Measurements from ENCODE around the gene RPP25L. TPM values are rescaled to one million over a fixed set of nuclear protein-coding genes. Genes with fewer than 3 reads are reported as not detected.

Gene RPP25L
- 21.2 TPM for polyA plus RNA-seq (2013)

- WGBS (ENCODE audit: insufficient coverage), result 0% methylated on average over 70 of the region's 77 CpGs
- POLR2A ChIA-PET, result interaction anchor here (1.1 kb wide), 1 partner anchor 8 kb away, joined by 3 read pairs; the partner anchor contains the start of gene DCTN3
These were observed at the start of gene RPP25L for GRCh38 chr9:34611811-34612787. TSS of gene RPP25L (minus strand) at chr9:34612097. CDS start at chr9:34611296, 801 bp downstream.

GRCh38 chr9:34659592-34660253, 47.8 kb upstream of the RPP25L start:
- H3K27ac ChIP-seq (ENCODE audit: insufficient read depth in 1 of 2, low read depth in 1 of 2, low read length in 2 of 2, poor library complexity in 1 of 2, severe bottlenecking in 2 of 2), result no peak overlapping the region
- 94% methylated on average over 6 of the region's 8 CpGs for WGBS (ENCODE audit: insufficient coverage)
- ChIA-PET CTCF (interaction anchor here (1.5 to 10.6 kb wide), 3 partner anchors 14 to 24 kb away, joined by 6 to 96 read pairs (median 7); partner anchors contain the start of gene GALT), POLR2A (interaction anchor here (1.2 kb wide), 1 partner anchor 1457 kb away, joined by 3 read pairs; no protein-coding TSS in a partner anchor)
- no peaks in the 10 kb centered on the region for H3K9me3 ChIP-seq (ENCODE audit: control extremely low read depth in 1 of 5, control insufficient read depth in 4 of 5, insufficient read depth in 2 of 5, low read depth in 1 of 5, low read length in 4 of 5)
- no peak overlapping the region for H3K4me3 ChIP-seq (ENCODE audit: control insufficient read depth in 1 of 7, extremely low read depth in 1 of 7, insufficient read depth in 4 of 7, low read depth in 2 of 7, low read length in 6 of 7)
- H3K27me3 ChIP-seq (replicated peaks in 2 of 5; ENCODE audit: control insufficient read depth in 4 of 5, insufficient read depth in 5 of 5, low read length in 4 of 5), result peaks cover 0 to under 1% (median 0%) of the 10 kb centered on the region in 5 experiments
- H3K36me3 ChIP-seq (ENCODE audit: control insufficient read depth in 4 of 4, insufficient read depth in 4 of 4, low read length in 3 of 4), result peaks cover 0 to 7% (median 1%) of the 10 kb centered on the region in 4 experiments
- H3K4me1 ChIP-seq (ENCODE audit: control extremely low read depth in 1 of 4, control insufficient read depth in 4 of 4, insufficient read depth in 4 of 4, low read length in 3 of 4), result peaks cover 0 to 4% (median 3%) of the 10 kb centered on the region in 4 experiments
- DNase-seq, result no peak

More at GRCh38 chr9:34611811-34612787, at the start of gene RPP25L:
- H3K27ac ChIP-seq (ENCODE audit: insufficient read depth in 1 of 2, low read depth in 1 of 2, low read length in 2 of 2, poor library complexity in 1 of 2, severe bottlenecking in 2 of 2), result peak within 1 kb of the TSS; percentile 72 to 87
- CTCF ChIA-PET, result interaction anchor here (0.7 to 17.0 kb wide), 6 partner anchors 10 to 22 kb away, joined by 3 to 293 read pairs (median 3); partner anchors contain the start of genes ARID3C and SIGMAR1
- peaks cover 0 to under 1% (median 0%) of the 10 kb centered on the region in 5 experiments for H3K27me3 ChIP-seq (replicated peaks in 2 of 5; ENCODE audit: control insufficient read depth in 4 of 5, insufficient read depth in 5 of 5, low read length in 4 of 5)
- H3K4me1 ChIP-seq (ENCODE audit: control extremely low read depth in 1 of 4, control insufficient read depth in 4 of 4, insufficient read depth in 4 of 4, low read length in 3 of 4), result peaks cover 1 to 26% (median 20%) of the 10 kb centered on the region in 4 experiments
- peaks cover 2 to 36% (median 21%) of the 10 kb centered on the region in 4 experiments for H3K36me3 ChIP-seq (ENCODE audit: control insufficient read depth in 4 of 4, insufficient read depth in 4 of 4, low read length in 3 of 4)
- peak; percentile 76 to 83 (median 79) for DNase-seq
- H3K9me3 ChIP-seq (ENCODE audit: control extremely low read depth in 1 of 5, control insufficient read depth in 4 of 5, insufficient read depth in 2 of 5, low read depth in 1 of 5, low read length in 4 of 5), result no peaks in the 10 kb centered on the region
- peak within 1 kb of the TSS; percentile 62 to 93 (median 77) for H3K4me3 ChIP-seq (ENCODE audit: control insufficient read depth in 1 of 7, extremely low read depth in 1 of 7, insufficient read depth in 4 of 7, low read depth in 2 of 7, low read length in 6 of 7)

GRCh38 chr9:34658461-34658860, 46.6 kb upstream of the RPP25L start:
- H3K27ac ChIP-seq (ENCODE audit: insufficient read depth in 1 of 2, low read depth in 1 of 2, low read length in 2 of 2, poor library complexity in 1 of 2, severe bottlenecking in 2 of 2), result no peak overlapping the region
- no peak for DNase-seq
- no peaks in the 10 kb centered on the region for H3K27me3 ChIP-seq (replicated peaks in 2 of 5; ENCODE audit: control insufficient read depth in 4 of 5, insufficient read depth in 5 of 5, low read length in 4 of 5)
- peaks cover 0 to 5% (median 4%) of the 10 kb centered on the region in 4 experiments for H3K4me1 ChIP-seq (ENCODE audit: control extremely low read depth in 1 of 4, control insufficient read depth in 4 of 4, insufficient read depth in 4 of 4, low read length in 3 of 4)
- no peaks in the 10 kb centered on the region for H3K9me3 ChIP-seq (ENCODE audit: control extremely low read depth in 1 of 5, control insufficient read depth in 4 of 5, insufficient read depth in 2 of 5, low read depth in 1 of 5, low read length in 4 of 5)
- H3K36me3 ChIP-seq (ENCODE audit: control insufficient read depth in 4 of 4, insufficient read depth in 4 of 4, low read length in 3 of 4), result peaks cover 0 to 7% (median 1%) of the 10 kb centered on the region in 4 experiments
- WGBS (ENCODE audit: insufficient coverage), result 95% methylated on average over 14 of the region's 14 CpGs
- H3K4me3 ChIP-seq (ENCODE audit: control insufficient read depth in 1 of 7, extremely low read depth in 1 of 7, insufficient read depth in 4 of 7, low read depth in 2 of 7, low read length in 6 of 7), result no peak overlapping the region
- ChIA-PET CTCF (interaction anchor here (2.1 to 10.6 kb wide), 2 partner anchors 13 to 23 kb away, joined by 6 to 96 read pairs; partner anchors contain the start of gene GALT), POLR2A (no interaction called here)

GRCh38 chr9:34656992-34657391, 45.1 kb upstream of the RPP25L start:
- Histone ChIP-seq H3K36me3 (ENCODE audit: control insufficient read depth in 4 of 4, insufficient read depth in 4 of 4, low read length in 3 of 4) (peaks cover 0 to 7% (median under 1%) of the 10 kb centered on the region in 4 experiments), H3K27me3 (replicated peaks in 2 of 5; ENCODE audit: control insufficient read depth in 4 of 5, insufficient read depth in 5 of 5, low read length in 4 of 5) (no peaks in the 10 kb centered on the region), H3K27ac (ENCODE audit: insufficient read depth in 1 of 2, low read depth in 1 of 2, low read length in 2 of 2, poor library complexity in 1 of 2, severe bottlenecking in 2 of 2) (no peak overlapping the region), H3K4me3 (ENCODE audit: control insufficient read depth in 1 of 7, extremely low read depth in 1 of 7, insufficient read depth in 4 of 7, low read depth in 2 of 7, low read length in 6 of 7) (no peak overlapping the region), H3K9me3 (ENCODE audit: control extremely low read depth in 1 of 5, control insufficient read depth in 4 of 5, insufficient read depth in 2 of 5, low read depth in 1 of 5, low read length in 4 of 5) (no peaks in the 10 kb centered on the region), H3K4me1 (ENCODE audit: control extremely low read depth in 1 of 4, control insufficient read depth in 4 of 4, insufficient read depth in 4 of 4, low read length in 3 of 4) (peaks cover 0 to 19% (median 17%) of the 10 kb centered on the region in 4 experiments)
- POLR2A ChIA-PET, result no interaction called here
- no peak for DNase-seq
- CTCF ChIA-PET, result interaction anchor here (0.8 to 10.6 kb wide), 3 partner anchors 11 to 39 kb away, joined by 3 to 96 read pairs (median 3); partner anchors contain the start of gene GALT
- WGBS (ENCODE audit: insufficient coverage), result 100% methylated on average over 2 of the region's 5 CpGs

GRCh38 chr9:34655394-34655793, 43.5 kb upstream of the RPP25L start:
- WGBS (ENCODE audit: insufficient coverage), result 85% methylated on average over 5 of the region's 5 CpGs
- ChIA-PET CTCF (interaction anchor here (10.6 kb wide), 1 partner anchor 9 kb away, joined by 96 read pairs; the partner anchor contains the start of gene GALT), POLR2A (no interaction called here)
- Histone ChIP-seq H3K9me3 (ENCODE audit: control extremely low read depth in 1 of 5, control insufficient read depth in 4 of 5, insufficient read depth in 2 of 5, low read depth in 1 of 5, low read length in 4 of 5) (no peaks in the 10 kb centered on the region), H3K36me3 (ENCODE audit: control insufficient read depth in 4 of 4, insufficient read depth in 4 of 4, low read length in 3 of 4) (peaks cover 0 to 11% (median 7%) of the 10 kb centered on the region in 4 experiments), H3K27ac (ENCODE audit: insufficient read depth in 1 of 2, low read depth in 1 of 2, low read length in 2 of 2, poor library complexity in 1 of 2, severe bottlenecking in 2 of 2) (no peak overlapping the region), H3K4me3 (ENCODE audit: control insufficient read depth in 1 of 7, extremely low read depth in 1 of 7, insufficient read depth in 4 of 7, low read depth in 2 of 7, low read length in 6 of 7) (no peak overlapping the region), H3K4me1 (ENCODE audit: control extremely low read depth in 1 of 4, control insufficient read depth in 4 of 4, insufficient read depth in 4 of 4, low read length in 3 of 4) (peaks cover 0 to 20% (median 18%) of the 10 kb centered on the region in 4 experiments), H3K27me3 (replicated peaks in 2 of 5; ENCODE audit: control insufficient read depth in 4 of 5, insufficient read depth in 5 of 5, low read length in 4 of 5) (no peaks in the 10 kb centered on the region)
- no peak for DNase-seq

DNA sequence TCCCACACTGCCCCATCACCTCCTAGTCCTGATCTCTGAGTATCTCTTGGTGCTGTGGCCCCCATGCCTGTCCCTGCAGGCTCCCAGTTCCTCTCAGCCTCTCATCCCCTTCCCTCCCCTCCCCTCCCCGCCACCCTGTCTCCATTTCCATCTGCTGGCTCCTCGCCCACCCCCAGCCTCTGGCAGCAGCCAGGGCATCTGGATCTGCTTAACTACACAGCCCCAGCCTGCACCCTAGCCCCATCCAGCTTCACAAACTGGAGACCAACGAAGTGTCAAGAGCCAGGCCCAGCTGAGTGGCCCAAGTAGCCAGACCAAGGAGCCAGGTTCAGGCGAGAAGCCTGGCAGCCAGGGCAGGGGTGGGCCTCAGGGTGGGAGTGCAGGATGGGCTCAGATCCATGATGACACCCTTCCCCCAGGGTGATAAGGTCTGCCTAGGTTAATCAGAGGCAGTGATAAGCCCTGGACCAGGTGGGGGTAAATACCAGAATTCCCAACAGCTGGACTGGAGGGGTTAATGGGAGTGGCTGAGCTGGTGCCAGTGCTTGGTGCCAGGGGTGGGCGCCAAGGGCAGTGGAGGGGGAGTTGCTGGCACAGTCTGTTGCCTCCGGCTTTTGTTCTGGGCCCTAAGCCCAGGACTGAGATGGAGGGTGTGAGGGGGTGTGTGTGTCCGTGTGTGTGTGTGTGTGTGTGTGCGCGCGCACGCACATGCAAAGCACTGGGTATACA, 42.6 kb upstream of the RPP25L start:
- ChIA-PET POLR2A (no interaction called here), CTCF (interaction anchor here (1.4 to 2.0 kb wide), 2 partner anchors 9 to 153 kb away, joined by 3 to 6 read pairs; no protein-coding TSS in a partner anchor)
- Histone ChIP-seq H3K4me3 (ENCODE audit: control insufficient read depth in 1 of 7, extremely low read depth in 1 of 7, insufficient read depth in 4 of 7, low read depth in 2 of 7, low read length in 6 of 7) (no peak overlapping the region), H3K27me3 (replicated peaks in 2 of 5; ENCODE audit: control insufficient read depth in 4 of 5, insufficient read depth in 5 of 5, low read length in 4 of 5) (no peaks in the 10 kb centered on the region), H3K9me3 (ENCODE audit: control extremely low read depth in 1 of 5, control insufficient read depth in 4 of 5, insufficient read depth in 2 of 5, low read depth in 1 of 5, low read length in 4 of 5) (no peaks in the 10 kb centered on the region), H3K36me3 (ENCODE audit: control insufficient read depth in 4 of 4, insufficient read depth in 4 of 4, low read length in 3 of 4) (peaks cover 0 to 20% (median 8%) of the 10 kb centered on the region in 4 experiments), H3K27ac (ENCODE audit: insufficient read depth in 1 of 2, low read depth in 1 of 2, low read length in 2 of 2, poor library complexity in 1 of 2, severe bottlenecking in 2 of 2) (no peak overlapping the region), H3K4me1 (ENCODE audit: control extremely low read depth in 1 of 4, control insufficient read depth in 4 of 4, insufficient read depth in 4 of 4, low read length in 3 of 4) (peaks cover 0 to 24% (median 19%) of the 10 kb centered on the region in 4 experiments)
- no peak for DNase-seq
- 90% methylated on average over 2 of the region's 11 CpGs for WGBS (ENCODE audit: insufficient coverage)
